IgD-negative memory B cell (primary cell): Measurements from ENCODE around the gene RHOH. TPM values are rescaled to one million over a fixed set of nuclear protein-coding genes. Genes with fewer than 3 reads are reported as not detected.

Experiments
- H3K27ac Mint-ChIP-seq, 3 donors: one replicate each; pipeline ENCODE4 v1.8.0; 2020 to 2022; ENCODE audit warnings: mild to moderate bottlenecking in 3 of 3, mixed read lengths in 3 of 3, moderate library complexity in 1 of 3
- H3K27me3 Mint-ChIP-seq: one replicate; pipeline ENCODE4 v1.8.0; 2021; ENCODE audit warnings: mixed read lengths
- H3K36me3 Mint-ChIP-seq: one replicate; pipeline ENCODE4 v1.8.0; 2020; ENCODE audit warnings: mild to moderate bottlenecking, mixed read lengths
- H3K4me1 Mint-ChIP-seq, 3 donors: one replicate each; pipeline ENCODE4 v1.8.0; 2020 to 2022; ENCODE audit warnings: mixed read lengths in 3 of 3, mild to moderate bottlenecking in 1 of 3
- H3K4me3 Mint-ChIP-seq, 4 donors: one replicate each; pipeline ENCODE4 v1.8.0; 2020 to 2022; ENCODE audit warnings: mild to moderate bottlenecking in 4 of 4, mixed read lengths in 4 of 4, moderate library complexity in 3 of 4
- H3K9me3 Mint-ChIP-seq, 3 donors: one replicate each; pipeline ENCODE4 v1.8.0; 2020 to 2021; ENCODE audit warnings: mixed read lengths in 3 of 3, mild to moderate bottlenecking in 1 of 3
- polyA plus RNA-seq: library from polyadenylated mRNA; unstranded; fragments of 300-500 nt; fragmentation: Illumina TruSeq; gene quantifications from one replicate; pipeline ENCODE4 v1.2.3, GENCODE V29; 2021

The RHOH gene
- polyA plus RNA-seq, 1 donor from 2014 or later: 255 TPM

DNA sequence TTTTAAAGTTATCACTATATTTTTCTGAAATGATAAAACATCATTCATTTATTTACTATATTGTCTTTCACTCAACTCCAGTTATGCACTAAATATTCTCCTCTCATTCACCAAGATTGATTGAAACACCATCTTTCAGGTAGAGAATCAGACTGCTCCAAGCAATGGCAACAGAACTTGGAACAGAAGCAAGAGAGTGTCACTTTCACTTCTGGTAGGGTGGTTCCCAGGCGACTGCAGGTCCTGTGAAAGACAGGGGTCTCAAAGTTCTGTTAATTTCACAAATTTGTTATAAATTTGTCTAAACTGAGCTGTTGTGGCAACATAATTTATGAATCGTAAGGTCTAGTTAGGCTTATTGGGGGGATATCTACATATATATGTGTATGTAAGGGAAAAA is 47.8 kb downstream of the RHOH start:
- peaks cover 10% of the 10 kb centered on the region for H3K36me3 Mint-ChIP-seq
- no peaks in the 10 kb centered on the region for H3K9me3 Mint-ChIP-seq
- H3K27me3 Mint-ChIP-seq: no peaks in the 10 kb centered on the region
- H3K4me1 Mint-ChIP-seq: peaks cover 55 to 60% (median 58%) of the 10 kb centered on the region in 3 donors
- H3K27ac Mint-ChIP-seq: peak overlapping the region; percentile 69 to 79 (median 69)
- peak overlapping the region in 2 of 4 donors; percentile 23 to 50 for H3K4me3 Mint-ChIP-seq

GRCh38 chr4:40245550-40245949 is 48.7 kb downstream of the RHOH start:
- Mint-ChIP-seq H3K4me3 (peak overlapping the region in 1 of 4 donors; percentile 60), H3K36me3 (peaks cover 11% of the 10 kb centered on the region), H3K27me3 (no peaks in the 10 kb centered on the region), H3K27ac (peak overlapping the region; percentile 27 to 72 (median 69)), H3K4me1 (peaks cover 51 to 56% (median 55%) of the 10 kb centered on the region in 3 donors), H3K9me3 (peaks cover 0 to under 1% (median 0%) of the 10 kb centered on the region in 3 donors)

GRCh38 chr4:40246011-40246900 is 49.4 kb downstream of the RHOH start:
- H3K4me1 Mint-ChIP-seq: peaks cover 48 to 56% (median 54%) of the 10 kb centered on the region in 3 donors
- peaks cover 0 to 2% (median 0%) of the 10 kb centered on the region in 3 donors for H3K9me3 Mint-ChIP-seq
- H3K4me3 Mint-ChIP-seq: peak overlapping the region in 2 of 4 donors; percentile 2 to 59
- H3K27ac Mint-ChIP-seq: peak overlapping the region; percentile 27 to 83 (median 72)
- peaks cover 13% of the 10 kb centered on the region for H3K36me3 Mint-ChIP-seq
- H3K27me3 Mint-ChIP-seq: no peaks in the 10 kb centered on the region

DNA sequence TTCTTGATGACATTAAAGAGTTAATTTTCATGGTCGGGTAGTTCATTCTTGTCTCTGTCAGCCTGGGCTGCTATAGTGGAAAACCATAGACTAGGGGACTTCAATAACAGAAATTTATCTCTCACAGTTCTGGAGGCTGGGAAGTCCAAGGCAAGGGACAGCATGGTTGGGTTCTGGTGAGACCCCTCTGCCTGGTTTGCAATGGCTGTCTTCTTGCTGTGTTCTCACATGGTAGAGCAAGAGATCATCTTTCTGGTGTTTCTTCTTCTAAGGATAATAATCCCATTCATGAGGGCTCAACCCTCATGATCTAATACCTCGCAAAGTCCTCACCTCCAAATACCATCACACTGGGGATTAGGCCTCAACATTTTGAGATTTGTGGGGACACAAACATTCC is 50.1 kb downstream of the RHOH start:
- Mint-ChIP-seq H3K27me3 (no peaks in the 10 kb centered on the region), H3K4me3 (peak overlapping the region in 2 of 4 donors; percentile 34 to 59), H3K27ac (peak overlapping the region; percentile 72 to 91 (median 83)), H3K4me1 (peaks cover 43 to 56% (median 51%) of the 10 kb centered on the region in 3 donors), H3K36me3 (peaks cover 13% of the 10 kb centered on the region), H3K9me3 (peaks cover 0 to 3% (median 2%) of the 10 kb centered on the region in 3 donors)

GRCh38 chr4:40247350-40247749 is 50.5 kb downstream of the RHOH start:
- Mint-ChIP-seq H3K36me3 (peaks cover 13% of the 10 kb centered on the region), H3K4me1 (peaks cover 40 to 53% (median 47%) of the 10 kb centered on the region in 3 donors), H3K27ac (peak overlapping the region; percentile 72 to 91 (median 83)), H3K27me3 (no peaks in the 10 kb centered on the region), H3K9me3 (peaks cover 0 to 3% (median 2%) of the 10 kb centered on the region in 3 donors), H3K4me3 (peak overlapping the region in 2 of 4 donors; percentile 34 to 59)

GRCh38 chr4:40251366-40251765 is 54.5 kb downstream of the RHOH start:
- H3K4me1 Mint-ChIP-seq: peaks cover 18 to 36% (median 33%) of the 10 kb centered on the region in 3 donors
- H3K9me3 Mint-ChIP-seq: peaks cover 0 to 3% (median 2%) of the 10 kb centered on the region in 3 donors
- H3K4me3 Mint-ChIP-seq: no peak overlapping the region
- peaks cover 3% of the 10 kb centered on the region for H3K36me3 Mint-ChIP-seq
- no peaks in the 10 kb centered on the region for H3K27me3 Mint-ChIP-seq
- no peak overlapping the region for H3K27ac Mint-ChIP-seq

DNA sequence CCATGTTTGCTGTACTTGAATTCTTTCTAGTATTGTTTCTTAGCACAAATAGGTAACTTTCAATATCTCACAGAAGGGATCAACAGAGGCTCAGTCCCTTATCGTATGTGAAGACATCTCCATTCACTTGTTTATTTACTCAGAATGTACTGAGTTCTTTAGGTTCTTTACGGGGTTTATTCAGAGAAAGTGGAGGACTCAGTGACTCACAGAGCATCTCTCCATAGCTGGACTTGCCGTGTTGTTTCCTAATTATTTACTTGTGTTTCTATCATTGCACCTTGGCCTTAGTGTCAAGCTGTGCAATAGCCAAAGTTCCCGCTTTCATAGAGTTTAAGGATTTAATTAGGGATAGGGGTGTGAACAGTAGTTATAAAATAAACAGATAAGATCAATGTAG is 57.1 kb downstream of the RHOH start:
- Mint-ChIP-seq H3K27me3 (no peaks in the 10 kb centered on the region), H3K27ac (peak overlapping the region in 2 of 3 donors; percentile 3 to 80), H3K9me3 (peaks cover 0 to 3% (median 2%) of the 10 kb centered on the region in 3 donors), H3K36me3 (peaks cover 3% of the 10 kb centered on the region), H3K4me3 (no peak overlapping the region), H3K4me1 (peaks cover 13 to 23% (median 18%) of the 10 kb centered on the region in 3 donors)

DNA sequence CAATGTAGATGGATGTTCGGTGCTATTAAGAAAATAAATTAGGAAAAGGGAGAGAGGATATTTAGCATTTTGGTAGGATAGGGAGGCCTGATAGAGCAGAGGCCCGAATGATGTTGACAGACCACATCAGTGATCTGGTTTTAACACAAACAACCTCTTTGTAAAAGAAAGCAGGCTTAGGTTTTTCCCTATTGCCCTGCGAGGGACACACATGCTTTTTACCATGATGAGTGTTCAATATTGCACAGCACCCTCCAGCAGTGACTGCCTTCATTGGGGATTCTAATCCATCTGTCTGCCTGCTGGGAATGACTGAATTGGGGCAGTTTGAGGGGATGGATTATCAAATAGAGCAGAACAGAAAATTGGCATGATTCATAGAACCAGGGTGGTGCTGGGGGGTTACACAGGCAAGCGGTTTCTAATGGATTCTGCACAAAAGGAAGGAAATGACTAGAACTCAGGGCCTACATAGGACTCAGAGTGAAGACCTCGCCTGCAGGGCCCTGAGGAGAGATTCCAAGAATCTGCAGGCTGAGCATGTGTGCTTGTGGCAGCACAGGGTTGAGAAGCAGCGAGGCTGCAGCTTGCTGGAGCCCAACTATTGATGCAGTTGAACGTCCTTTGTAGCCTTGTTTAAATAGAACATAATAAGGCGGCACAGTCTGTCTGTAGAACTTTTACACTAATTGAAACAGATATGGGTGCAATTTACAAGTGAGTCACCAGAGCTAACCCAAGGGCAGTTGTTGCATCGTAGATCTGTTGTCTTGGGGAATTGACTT is 58.0 kb downstream of the RHOH start:
- Mint-ChIP-seq H3K27ac (peak overlapping the region in 2 of 3 donors; percentile 43 to 71), H3K4me3 (peak overlapping the region in 1 of 4 donors; percentile 9), H3K9me3 (peaks cover 0 to 3% (median 2%) of the 10 kb centered on the region in 3 donors), H3K36me3 (peaks cover 3% of the 10 kb centered on the region), H3K27me3 (no peaks in the 10 kb centered on the region), H3K4me1 (peaks cover 13 to 20% (median 14%) of the 10 kb centered on the region in 3 donors)

DNA sequence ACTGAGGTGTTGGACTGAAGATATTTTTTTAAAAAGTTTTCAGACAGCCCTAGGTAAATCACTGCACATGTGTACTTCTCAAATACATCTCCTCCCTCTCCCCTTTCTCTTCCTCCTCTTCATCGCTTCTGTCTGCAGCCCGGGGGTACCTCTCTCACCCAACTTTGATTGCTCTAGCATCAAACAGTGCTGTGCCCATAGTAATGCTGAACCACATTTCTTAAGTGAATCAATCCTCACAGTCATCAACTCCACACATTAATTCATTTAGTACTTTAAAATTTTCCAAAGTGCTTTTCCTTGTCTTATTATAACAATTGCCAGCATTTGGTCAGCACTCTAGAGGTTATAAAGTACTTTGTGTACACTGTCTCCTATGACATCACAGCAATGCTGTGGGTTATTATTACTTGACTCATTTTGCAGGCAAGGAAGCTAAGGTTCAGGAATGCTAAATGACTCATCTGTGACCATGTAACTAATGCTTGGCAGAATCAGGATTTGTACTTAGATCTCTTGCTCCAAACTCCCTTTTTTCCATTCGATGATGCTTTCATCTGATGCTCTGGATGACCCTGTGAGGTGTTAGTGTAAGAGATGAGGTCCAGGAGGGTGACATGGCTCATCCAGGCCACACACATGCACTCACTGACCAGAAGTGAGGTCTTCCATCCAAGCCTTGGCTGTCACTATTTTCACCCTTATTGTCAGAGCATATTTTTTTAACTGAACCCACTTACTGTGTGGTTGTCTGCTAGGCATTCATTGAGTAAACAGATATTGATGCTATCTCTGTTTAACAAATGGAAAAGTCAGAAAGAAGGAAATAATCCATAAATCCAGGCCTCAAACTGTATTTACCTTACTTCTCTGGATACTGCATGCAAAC is 58.8 kb downstream of the RHOH start:
- Mint-ChIP-seq H3K27ac (peak overlapping the region in 2 of 3 donors; percentile 9 to 65), H3K4me1 (peaks cover 13 to 19% (median 14%) of the 10 kb centered on the region in 3 donors), H3K4me3 (no peak overlapping the region), H3K27me3 (no peaks in the 10 kb centered on the region), H3K9me3 (peaks cover 0 to 3% (median under 1%) of the 10 kb centered on the region in 3 donors), H3K36me3 (peaks cover 2% of the 10 kb centered on the region)

- Mint-ChIP-seq H3K4me3 (no peak overlapping the region), H3K4me1 (peaks cover 13 to 17% (median 15%) of the 10 kb centered on the region in 3 donors), H3K27ac (peak overlapping the region in 1 of 3 donors; percentile 9), H3K9me3 (peaks cover 0 to 3% (median 0%) of the 10 kb centered on the region in 3 donors), H3K36me3 (no peaks in the 10 kb centered on the region), H3K27me3 (no peaks in the 10 kb centered on the region)
Observed at GRCh38 chr4:40256329-40256728, 59.5 kb downstream of the RHOH start.

GRCh38 chr4:40256817-40257216 is 60.0 kb downstream of the RHOH start:
- Mint-ChIP-seq H3K36me3 (no peaks in the 10 kb centered on the region), H3K27ac (peak overlapping the region in 1 of 3 donors; percentile 16), H3K9me3 (no peaks in the 10 kb centered on the region), H3K4me3 (no peak overlapping the region), H3K27me3 (no peaks in the 10 kb centered on the region), H3K4me1 (peaks cover 12 to 19% (median 15%) of the 10 kb centered on the region in 3 donors)

DNA sequence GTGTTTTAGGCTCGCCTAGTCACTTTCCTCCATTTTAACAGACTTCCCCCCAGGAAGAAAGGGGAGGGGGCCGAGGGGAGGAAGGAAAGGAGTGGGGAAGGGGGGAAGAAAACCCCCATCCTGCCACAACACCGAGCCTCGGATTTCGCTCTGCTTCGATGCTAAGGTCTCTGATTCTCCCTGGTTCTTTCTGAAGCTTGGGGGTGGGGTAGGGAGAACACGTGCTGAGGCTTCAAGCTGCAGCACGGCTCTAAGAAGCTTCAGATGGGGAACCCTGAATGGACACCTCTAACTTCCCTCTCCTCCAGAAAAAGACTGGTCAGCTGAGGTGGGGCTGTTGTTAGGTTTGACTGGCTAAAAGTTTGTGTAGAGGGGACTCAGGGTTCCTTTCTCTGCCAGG is 61.8 kb downstream of the RHOH start:
- Mint-ChIP-seq H3K36me3 (peaks cover 2% of the 10 kb centered on the region), H3K27me3 (no peaks in the 10 kb centered on the region), H3K27ac (peak overlapping the region in 1 of 3 donors; percentile 23), H3K9me3 (no peaks in the 10 kb centered on the region), H3K4me3 (no peak overlapping the region), H3K4me1 (peaks cover 10 to 18% (median 12%) of the 10 kb centered on the region in 3 donors)

DNA sequence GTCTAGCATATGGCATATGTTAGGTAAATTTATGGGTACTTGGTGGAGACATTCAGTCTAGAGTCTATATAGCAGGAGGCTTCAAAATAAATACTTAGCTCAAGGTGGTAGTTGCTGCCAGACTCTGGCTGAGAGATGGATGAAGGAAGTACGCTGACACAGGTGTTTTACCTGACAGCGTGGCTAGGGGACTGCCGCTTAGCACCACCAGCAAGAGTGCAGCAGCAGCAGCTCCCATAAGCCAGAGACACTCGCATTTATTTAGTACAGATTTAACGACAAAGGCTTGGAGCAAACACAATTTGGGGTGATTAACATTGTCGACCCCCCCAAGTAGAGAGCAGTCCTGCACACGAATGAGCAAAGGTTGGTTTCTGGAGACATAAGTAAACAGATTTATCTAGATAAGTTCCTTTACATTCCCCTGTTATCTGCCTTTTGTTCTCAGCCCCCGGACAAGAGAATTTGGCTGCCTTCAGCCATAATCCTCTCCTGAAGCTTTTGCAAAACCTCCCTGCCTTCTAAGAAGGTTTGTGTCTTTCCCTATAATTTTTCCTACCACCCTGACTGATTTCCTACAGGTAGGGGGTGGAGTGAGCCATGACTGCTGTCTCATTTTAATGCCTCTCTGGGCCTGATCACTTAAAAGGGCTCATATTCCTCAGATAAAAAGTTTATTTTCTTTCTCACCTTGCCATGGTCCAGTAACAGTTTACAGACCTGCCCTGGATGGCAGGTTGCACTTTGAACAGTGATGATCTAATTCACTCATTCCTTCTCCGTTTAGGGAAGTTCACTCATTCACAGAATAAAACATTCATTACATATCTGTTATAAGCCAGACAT is 64.6 kb downstream of the RHOH start:
- Mint-ChIP-seq H3K27ac (peak overlapping the region in 1 of 3 donors; percentile 1), H3K27me3 (no peaks in the 10 kb centered on the region), H3K9me3 (no peaks in the 10 kb centered on the region), H3K4me1 (peaks cover 9 to 12% (median 10%) of the 10 kb centered on the region in 3 donors), H3K36me3 (peaks cover 2% of the 10 kb centered on the region), H3K4me3 (no peak overlapping the region)
